Astrocyte of the hippocampus (primary cell): ENCODE results near the gene HAGHL.

Experiments
- DNase-seq: peaks from one replicate; pipeline ENCODE4 v3.0.0; 2011; ENCODE audit warnings: low read depth, low spot score

HAGHL gene

GRCh38 chr16:721765-722540 is 5.0 kb upstream of the HAGHL start:
- DNase-seq, result no peak

GRCh38 chr16:722835-723633 is 3.9 kb upstream of the HAGHL start:
- no peak for DNase-seq

- no peak for DNase-seq
These were observed 3.2 kb upstream of the HAGHL start for GRCh38 chr16:723695-724094.

GRCh38 chr16:724188-725040 is 2.5 kb upstream of the HAGHL start:
- no peak for DNase-seq

- no peak for DNase-seq
These were observed 1.9 kb upstream of the HAGHL start for GRCh38 chr16:725041-725376.

- no peak for DNase-seq
These were observed 1.3 kb upstream of the HAGHL start for GRCh38 chr16:725463-726187.

- DNase-seq, result no peak
These were observed 793 bp upstream of the HAGHL start for GRCh38 chr16:726188-726437.

GRCh38 chr16:727291-727977 is 528 bp downstream of the HAGHL start:
- DNase-seq, result no peak

- peak; percentile 90 for DNase-seq
These were observed 1.4 kb downstream of the HAGHL start for GRCh38 chr16:728131-728889.

- DNase-seq, result no peak
These were observed 2.2 kb downstream of the HAGHL start for GRCh38 chr16:728890-729744.

- no peak for DNase-seq
These were observed 3.1 kb downstream of the HAGHL start for GRCh38 chr16:729768-730665.

GRCh38 chr16:730666-731509 is 4.0 kb downstream of the HAGHL start:
- no peak for DNase-seq

GRCh38 chr16:732332-732731 is 5.4 kb downstream of the HAGHL start:
- no peak for DNase-seq

GRCh38 chr16:732936-733335 is 6.0 kb downstream of the HAGHL start:
- no peak for DNase-seq

GRCh38 chr16:733382-734207 is 6.7 kb downstream of the HAGHL start:
- DNase-seq, result no peak

GRCh38 chr16:734208-734980 is 7.5 kb downstream of the HAGHL start:
- no peak for DNase-seq
